ENCODE data around the gene CNBP.
"Not testable (repeated sequence)": the region's sequence is repeated elsewhere in the genome, so short reads cannot be mapped to it uniquely, and the experiment has no call there.

Gene CNBP

GRCh38 chr3:129199366-129199765 is 15.7 kb upstream of the CNBP start:
- no peak overlapping the region for H3K4me3 ChIP-seq (ENCODE audit: low read depth, low read length)
- TF ChIP-seq, protein P1, sequence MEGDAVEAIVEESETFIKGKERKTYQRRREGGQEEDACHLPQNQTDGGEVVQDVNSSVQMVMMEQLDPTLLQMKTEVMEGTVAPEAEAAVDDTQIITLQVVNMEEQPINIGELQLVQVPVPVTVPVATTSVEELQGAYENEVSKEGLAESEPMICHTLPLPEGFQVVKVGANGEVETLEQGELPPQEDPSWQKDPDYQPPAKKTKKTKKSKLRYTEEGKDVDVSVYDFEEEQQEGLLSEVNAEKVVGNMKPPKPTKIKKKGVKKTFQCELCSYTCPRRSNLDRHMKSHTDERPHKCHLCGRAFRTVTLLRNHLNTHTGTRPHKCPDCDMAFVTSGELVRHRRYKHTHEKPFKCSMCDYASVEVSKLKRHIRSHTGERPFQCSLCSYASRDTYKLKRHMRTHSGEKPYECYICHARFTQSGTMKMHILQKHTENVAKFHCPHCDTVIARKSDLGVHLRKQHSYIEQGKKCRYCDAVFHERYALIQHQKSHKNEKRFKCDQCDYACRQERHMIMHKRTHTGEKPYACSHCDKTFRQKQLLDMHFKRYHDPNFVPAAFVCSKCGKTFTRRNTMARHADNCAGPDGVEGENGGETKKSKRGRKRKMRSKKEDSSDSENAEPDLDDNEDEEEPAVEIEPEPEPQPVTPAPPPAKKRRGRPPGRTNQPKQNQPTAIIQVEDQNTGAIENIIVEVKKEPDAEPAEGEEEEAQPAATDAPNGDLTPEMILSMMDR (IDR thresholded peaks at IDR 0.05; ENCODE audit: control insufficient read depth, extremely low read depth, insufficient read depth): no peak

GRCh38 chr3:129197321-129197720 is 13.6 kb upstream of the CNBP start:
- TF ChIP-seq, protein P1 (IDR thresholded peaks at IDR 0.05; ENCODE audit: control insufficient read depth, extremely low read depth, insufficient read depth): no peak
- no peak overlapping the region for H3K4me3 ChIP-seq (ENCODE audit: low read depth, low read length)
- peak; percentile 78 for DNase-seq (ENCODE audit: low read depth)

More at GRCh38 chr3:129199366-129199765, 15.7 kb upstream of the CNBP start:
- no peak for DNase-seq (ENCODE audit: low read depth)

- TF ChIP-seq, protein P1 (IDR thresholded peaks at IDR 0.05; ENCODE audit: control insufficient read depth, extremely low read depth, insufficient read depth): no peak
- no peak overlapping the region for H3K4me3 ChIP-seq (ENCODE audit: low read depth, low read length)
- no peak for DNase-seq (ENCODE audit: low read depth)
Observed at GRCh38 chr3:129196601-129197000, 12.9 kb upstream of the CNBP start.

GRCh38 chr3:129195731-129196256 is 12.1 kb upstream of the CNBP start:
- TF ChIP-seq, protein P1 (IDR thresholded peaks at IDR 0.05; ENCODE audit: control insufficient read depth, extremely low read depth, insufficient read depth): no peak
- DNase-seq (ENCODE audit: low read depth): peak; percentile 90

DNA sequence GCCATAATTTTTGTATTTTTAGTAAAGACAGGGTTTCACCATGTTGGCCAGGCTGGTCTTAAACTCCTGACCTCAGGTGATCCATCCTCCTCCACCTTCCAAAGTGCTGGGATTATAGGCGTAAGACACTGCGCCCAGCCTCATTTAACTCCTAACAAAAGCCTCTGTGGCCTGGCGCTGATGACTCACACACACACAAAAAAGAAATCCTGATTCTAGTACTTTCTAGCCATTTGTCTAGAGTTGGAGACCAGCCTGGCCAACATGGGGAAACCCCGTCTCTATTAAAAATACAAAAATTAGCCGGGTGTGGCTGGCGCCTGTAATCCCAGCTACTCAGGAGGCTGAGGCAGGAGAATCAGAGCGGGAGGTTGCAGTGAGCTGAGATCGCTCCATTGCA is 6.1 kb upstream of the CNBP start:
- not testable (repeated sequence) for DNase-seq (ENCODE audit: low read depth); H3K4me3 ChIP-seq (ENCODE audit: low read depth, low read length)

More at GRCh38 chr3:129195731-129196256, 12.1 kb upstream of the CNBP start:
- peak overlapping the region; percentile 1; the same call in 1 of the 2 replicates for H3K4me3 ChIP-seq (ENCODE audit: low read depth, low read length)

GRCh38 chr3:129187857-129188256 is 4.2 kb upstream of the CNBP start:
- no peak overlapping the region for H3K4me3 ChIP-seq (ENCODE audit: low read depth, low read length)
- TF ChIP-seq, protein P1 (IDR thresholded peaks at IDR 0.05; ENCODE audit: control insufficient read depth, extremely low read depth, insufficient read depth): no peak
- DNase-seq (ENCODE audit: low read depth): no peak

GRCh38 chr3:129185783-129186182 is 2.1 kb upstream of the CNBP start:
- no peak overlapping the region for H3K4me3 ChIP-seq (ENCODE audit: low read depth, low read length)
- no peak for DNase-seq (ENCODE audit: low read depth)
- TF ChIP-seq, protein P1 (IDR thresholded peaks at IDR 0.05; ENCODE audit: control insufficient read depth, extremely low read depth, insufficient read depth): no peak

- not testable (repeated sequence) for DNase-seq (ENCODE audit: low read depth)
- H3K4me3 ChIP-seq (ENCODE audit: low read depth, low read length): peak overlapping the region; percentile 98
Observed at GRCh38 chr3:129184784-129185542, 1.3 kb upstream of the CNBP start.

Data from LNCaP clone FGC (cell line).